ENCODE measurements around the gene DNAJC15.
A peak's percentile ranks its signal among the peaks of the same experiment; 100 is the strongest.

The DNAJC15 gene

DNA sequence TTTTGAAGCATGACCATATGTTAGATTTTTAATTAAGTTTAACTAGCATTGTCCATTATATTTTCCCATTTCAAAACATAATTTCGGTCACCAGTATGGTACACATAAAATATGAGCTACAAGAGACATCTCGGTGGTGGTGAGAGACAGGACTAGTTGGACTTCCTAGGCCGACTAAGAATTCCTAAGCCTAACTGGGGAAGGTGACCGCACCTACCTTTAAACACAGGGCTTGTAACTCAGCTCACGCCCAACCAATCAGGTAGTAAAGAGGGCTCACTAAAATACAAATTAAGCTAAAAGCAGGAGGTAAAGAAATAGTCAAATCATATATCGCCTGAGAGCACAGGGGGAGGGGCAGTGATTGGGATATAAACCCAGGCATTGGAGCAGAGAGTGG, 22.9 kb downstream of the DNAJC15 start:
- H3K9ac ChIP-seq (ENCODE audit: low read depth, low read length, poor library complexity, severe bottlenecking), result no peak overlapping the region
- no peaks in the 10 kb centered on the region for H3F3A ChIP-seq (ENCODE audit: low read depth)
- no peaks in the 10 kb centered on the region for H4K20me1 ChIP-seq (ENCODE audit: insufficient read depth, low read length, poor library complexity, severe bottlenecking)
- H2AFZ ChIP-seq (ENCODE audit: low read length), result no peak overlapping the region
- H3K9me3 ChIP-seq (ENCODE audit: insufficient read depth, low read depth, low read length), result no peaks in the 10 kb centered on the region
- no peak for TF ChIP-seq CTCF (conservative IDR thresholded peaks at IDR 0.05; ENCODE audit: low read length)
- no peak for TF ChIP-seq EZH2phosphoT487 (IDR thresholded peaks at IDR 0.05; ENCODE audit: borderline replicate concordance)
- H3K4me3 ChIP-seq (ENCODE audit: low read length, poor library complexity, severe bottlenecking), result no peak overlapping the region
- H3K9me2 ChIP-seq (replicated peaks; ENCODE audit: low read depth, low read length), result no peaks in the 10 kb centered on the region
- no peak overlapping the region for H3K4me2 ChIP-seq (ENCODE audit: low read depth, low read length, poor library complexity, severe bottlenecking)
- no peaks in the 10 kb centered on the region for H3K4me1 ChIP-seq (ENCODE audit: insufficient read depth, low read length, poor library complexity, severe bottlenecking)
- H3K27me3 ChIP-seq (ENCODE audit: insufficient read depth, low read length, poor library complexity, severe bottlenecking), result no peaks in the 10 kb centered on the region
- H3K36me3 ChIP-seq (ENCODE audit: insufficient read depth, low read length), result no peaks in the 10 kb centered on the region
- H3K79me2 ChIP-seq (ENCODE audit: insufficient read depth, low read length), result no peaks in the 10 kb centered on the region

DNA sequence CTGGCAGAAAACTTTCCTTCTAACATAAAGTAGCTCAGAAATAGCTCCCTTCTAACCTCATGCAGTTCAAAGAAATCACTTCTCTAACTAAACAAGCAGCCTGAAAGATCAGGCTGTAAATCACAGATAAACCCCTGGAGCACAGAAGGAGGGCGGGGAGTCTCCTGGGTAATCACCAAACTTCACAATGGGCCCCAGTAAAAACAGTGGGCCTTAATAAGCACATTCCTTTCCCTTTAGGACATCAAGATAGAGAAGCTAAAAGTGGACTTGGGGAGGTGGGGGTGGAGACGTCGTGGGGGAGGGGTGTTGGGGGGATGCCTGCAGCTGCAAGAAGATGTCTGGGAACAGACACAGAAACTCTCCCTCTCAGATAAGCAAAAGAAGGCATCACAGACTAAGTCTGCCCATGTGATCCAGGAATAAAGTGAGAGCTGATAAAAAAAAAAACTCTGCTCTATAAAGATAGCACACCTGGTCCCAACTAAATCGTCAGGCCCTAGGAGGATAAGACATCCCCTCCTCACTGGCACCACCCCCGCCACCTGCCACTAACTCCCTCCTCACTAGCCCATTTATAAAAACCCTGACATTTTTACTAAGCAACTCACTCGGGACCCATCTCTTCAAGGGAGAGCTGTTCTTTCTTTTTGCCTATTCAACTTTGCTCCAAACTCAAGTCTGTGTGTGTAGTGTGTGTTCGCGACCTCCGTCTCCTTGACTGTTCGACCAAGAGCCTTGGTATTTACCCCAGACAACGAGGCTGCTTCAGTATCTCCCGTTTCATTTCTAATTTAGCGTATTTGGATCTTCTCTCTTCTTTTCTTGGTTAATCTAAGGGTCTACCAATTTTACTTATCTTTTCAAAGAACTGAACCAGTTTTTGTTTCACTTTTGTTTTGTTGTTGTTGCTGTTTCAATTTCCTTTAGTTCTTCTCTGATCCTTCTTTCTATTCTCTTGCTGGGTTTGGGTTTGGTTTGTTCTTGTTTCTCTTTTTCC, 31.7 kb downstream of the DNAJC15 start:
- TF ChIP-seq CTCF (conservative IDR thresholded peaks at IDR 0.05; ENCODE audit: low read length) (no peak), EZH2phosphoT487 (IDR thresholded peaks at IDR 0.05; ENCODE audit: borderline replicate concordance) (no peak)
- Histone ChIP-seq H2AFZ (ENCODE audit: low read length) (peak overlapping the region; percentile 99), H3K9me2 (replicated peaks; ENCODE audit: low read depth, low read length) (no peaks in the 10 kb centered on the region), H3K27me3 (ENCODE audit: insufficient read depth, low read length, poor library complexity, severe bottlenecking) (no peaks in the 10 kb centered on the region), H3K36me3 (ENCODE audit: insufficient read depth, low read length) (no peaks in the 10 kb centered on the region), H3K4me2 (ENCODE audit: low read depth, low read length, poor library complexity, severe bottlenecking) (peak overlapping the region; percentile 74), H3K4me3 (ENCODE audit: low read length, poor library complexity, severe bottlenecking) (peak overlapping the region; percentile 69), H4K20me1 (ENCODE audit: insufficient read depth, low read length, poor library complexity, severe bottlenecking) (no peaks in the 10 kb centered on the region), H3F3A (ENCODE audit: low read depth) (no peaks in the 10 kb centered on the region), H3K79me2 (ENCODE audit: insufficient read depth, low read length) (no peaks in the 10 kb centered on the region), H3K9me3 (ENCODE audit: insufficient read depth, low read depth, low read length) (no peaks in the 10 kb centered on the region), H3K4me1 (ENCODE audit: insufficient read depth, low read length, poor library complexity, severe bottlenecking) (peaks cover 29% of the 10 kb centered on the region), H3K9ac (ENCODE audit: low read depth, low read length, poor library complexity, severe bottlenecking) (peak overlapping the region; percentile 57)

DNA sequence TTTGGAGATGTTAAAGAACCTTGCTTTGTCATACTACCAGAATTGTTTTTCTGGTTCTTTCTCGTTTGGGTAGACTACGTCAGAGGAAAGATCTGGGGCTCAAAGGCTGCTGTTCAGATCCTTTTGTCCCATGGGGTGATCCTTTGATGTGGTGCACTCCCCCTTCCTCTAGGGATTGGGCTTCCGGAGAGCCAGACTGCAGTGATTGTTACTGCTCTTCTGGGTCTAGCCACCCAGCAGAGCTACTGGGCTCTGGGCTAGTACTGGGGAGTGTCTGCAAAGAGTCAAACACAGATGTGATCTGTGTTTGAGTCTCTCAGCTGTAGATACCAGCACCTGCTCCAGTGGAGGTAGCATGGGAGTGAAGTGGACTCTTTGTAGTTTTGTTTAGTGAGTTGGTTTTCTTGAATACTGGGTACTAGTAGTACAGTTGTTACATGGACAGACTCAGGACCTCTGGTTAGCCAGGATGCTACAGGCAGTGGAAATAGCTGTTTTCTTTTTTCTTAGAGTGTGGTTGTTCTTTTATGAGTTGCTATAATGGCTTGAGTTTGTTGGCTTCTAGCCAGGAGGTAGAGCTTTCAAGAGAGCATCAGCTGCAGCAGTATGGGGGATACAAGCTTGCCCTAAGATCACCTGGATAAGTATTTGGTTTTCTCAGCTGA, 34.4 kb downstream of the DNAJC15 start:
- Histone ChIP-seq H4K20me1 (ENCODE audit: insufficient read depth, low read length, poor library complexity, severe bottlenecking) (no peaks in the 10 kb centered on the region), H3K4me3 (ENCODE audit: low read length, poor library complexity, severe bottlenecking) (peak overlapping the region; percentile 4), H3K9me3 (ENCODE audit: insufficient read depth, low read depth, low read length) (no peaks in the 10 kb centered on the region), H3K27me3 (ENCODE audit: insufficient read depth, low read length, poor library complexity, severe bottlenecking) (no peaks in the 10 kb centered on the region), H3K79me2 (ENCODE audit: insufficient read depth, low read length) (no peaks in the 10 kb centered on the region), H3F3A (ENCODE audit: low read depth) (no peaks in the 10 kb centered on the region), H3K4me1 (ENCODE audit: insufficient read depth, low read length, poor library complexity, severe bottlenecking) (peaks cover 29% of the 10 kb centered on the region), H2AFZ (ENCODE audit: low read length) (peak overlapping the region; percentile 87), H3K36me3 (ENCODE audit: insufficient read depth, low read length) (no peaks in the 10 kb centered on the region), H3K4me2 (ENCODE audit: low read depth, low read length, poor library complexity, severe bottlenecking) (peak overlapping the region; percentile 43), H3K9ac (ENCODE audit: low read depth, low read length, poor library complexity, severe bottlenecking) (no peak overlapping the region), H3K9me2 (replicated peaks; ENCODE audit: low read depth, low read length) (no peaks in the 10 kb centered on the region)
- TF ChIP-seq CTCF (conservative IDR thresholded peaks at IDR 0.05; ENCODE audit: low read length) (no peak), EZH2phosphoT487 (IDR thresholded peaks at IDR 0.05; ENCODE audit: borderline replicate concordance) (no peak)

All from Loucy (cell line).